Suppressor macrophage (primary cell): ENCODE results near the gene MFSD11.
"Not testable (repeated sequence)": the region's sequence is repeated elsewhere in the genome, so short reads cannot be mapped to it uniquely, and the experiment has no call there.

ENCODE experiments used
- DNase-seq, 4 experiments: peaks; one replicate each; pipeline ENCODE4 v3.0.0-alpha.2; 2020 to 2022
- total RNA-seq, 17 experiments: gene quantifications; one replicate each; lab custom pipeline; 2026; ENCODE audit warnings: mixed read lengths in 6 of 17, inconsistent platforms in 3 of 17; lab: John Stamatoyannopoulos, UW

The MFSD11 gene
- total RNA-seq = 19.1 to 48.1 (median 38.4) reads per million in 17 experiments

DNA sequence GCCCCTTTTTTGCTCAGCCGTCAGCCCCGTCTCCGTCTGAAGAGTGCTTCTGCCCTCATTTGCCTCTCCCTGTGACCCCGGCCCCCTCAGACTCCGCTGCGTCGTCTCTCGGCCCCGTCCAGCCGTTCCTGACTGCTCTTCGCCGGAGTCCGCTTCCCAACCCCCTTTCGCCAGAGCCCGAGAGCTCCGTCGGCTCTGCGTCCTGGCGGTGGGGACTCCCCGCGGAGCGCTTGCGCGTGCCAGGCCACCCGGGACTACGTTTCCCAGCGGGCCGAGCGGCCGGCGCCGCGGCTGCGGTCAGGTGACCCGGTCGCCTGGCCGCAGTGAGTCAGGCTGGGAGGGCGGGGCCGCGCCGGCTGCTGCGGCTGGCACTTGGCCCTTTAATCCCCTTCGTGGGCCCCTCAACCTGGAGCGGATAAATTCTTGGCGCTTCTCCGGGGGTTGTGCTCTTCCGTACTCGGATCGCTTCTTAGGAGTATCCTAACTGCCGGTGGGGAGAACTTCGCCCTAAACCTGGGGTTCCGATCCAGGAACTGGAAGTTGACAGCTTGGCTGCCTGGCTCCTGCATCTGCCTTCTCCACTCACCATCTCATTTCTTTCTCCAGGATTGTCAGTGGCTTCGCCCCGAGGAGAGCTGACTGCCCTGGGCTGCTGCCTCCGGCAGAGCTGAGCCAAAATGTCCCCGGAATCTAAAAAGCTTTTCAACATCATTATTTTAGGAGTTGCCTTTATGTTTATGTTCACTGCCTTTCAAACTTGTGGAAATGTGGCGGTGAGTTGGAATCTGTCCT lies at the start of gene MFSD11:
MFSD11 (plus strand) TSS at position 444 of the 792 bp plus-strand sequence; CDS start at position 678, 234 bp downstream.
- DNase-seq = peak; percentile 94 to 97 (median 96)

DNA sequence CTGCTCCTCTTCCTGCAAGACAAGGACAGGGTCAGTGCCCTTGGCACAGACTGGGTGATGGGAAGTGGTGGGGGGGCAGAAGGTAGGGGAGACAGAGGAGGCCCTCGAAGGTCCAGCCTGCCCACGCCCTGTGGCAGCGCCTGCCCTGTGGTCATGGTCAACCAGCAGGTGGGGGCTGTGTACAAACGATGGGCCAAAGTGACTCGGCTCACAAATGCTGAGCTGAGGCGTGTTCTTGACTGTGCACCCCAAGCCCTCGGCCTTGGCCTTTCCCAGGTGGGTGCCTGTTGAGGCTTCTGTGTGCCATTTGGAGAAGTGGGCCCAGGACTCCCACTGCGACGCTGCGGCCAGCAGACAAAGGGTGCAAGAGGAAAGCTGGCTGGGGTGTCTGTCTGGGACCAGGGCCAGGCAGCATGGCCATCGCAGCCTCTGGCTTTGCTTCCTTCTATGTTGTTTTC lies 49.7 kb upstream of the MFSD11 start:
- DNase-seq = no peak

DNA sequence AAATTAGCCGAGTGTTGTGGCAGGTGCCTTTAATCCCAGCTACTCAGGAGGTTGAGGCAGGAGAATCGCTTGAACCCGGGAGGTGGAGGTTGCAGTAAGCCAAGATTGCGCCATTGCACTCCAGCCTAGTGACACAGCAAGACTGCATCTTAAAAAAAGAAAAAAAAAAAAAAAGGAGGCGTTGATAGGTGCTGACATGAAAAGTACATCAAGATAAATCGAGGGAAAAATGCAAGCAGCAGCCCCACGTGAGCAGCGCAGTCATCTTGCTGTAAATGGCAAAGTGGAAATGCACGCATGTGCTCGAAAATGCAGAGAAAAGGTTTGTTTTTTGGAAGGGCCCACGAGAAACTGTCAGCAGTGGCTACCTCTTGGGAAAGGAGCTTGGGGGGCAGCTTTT lies 48.1 kb upstream of the MFSD11 start:
- no peak for DNase-seq

DNA sequence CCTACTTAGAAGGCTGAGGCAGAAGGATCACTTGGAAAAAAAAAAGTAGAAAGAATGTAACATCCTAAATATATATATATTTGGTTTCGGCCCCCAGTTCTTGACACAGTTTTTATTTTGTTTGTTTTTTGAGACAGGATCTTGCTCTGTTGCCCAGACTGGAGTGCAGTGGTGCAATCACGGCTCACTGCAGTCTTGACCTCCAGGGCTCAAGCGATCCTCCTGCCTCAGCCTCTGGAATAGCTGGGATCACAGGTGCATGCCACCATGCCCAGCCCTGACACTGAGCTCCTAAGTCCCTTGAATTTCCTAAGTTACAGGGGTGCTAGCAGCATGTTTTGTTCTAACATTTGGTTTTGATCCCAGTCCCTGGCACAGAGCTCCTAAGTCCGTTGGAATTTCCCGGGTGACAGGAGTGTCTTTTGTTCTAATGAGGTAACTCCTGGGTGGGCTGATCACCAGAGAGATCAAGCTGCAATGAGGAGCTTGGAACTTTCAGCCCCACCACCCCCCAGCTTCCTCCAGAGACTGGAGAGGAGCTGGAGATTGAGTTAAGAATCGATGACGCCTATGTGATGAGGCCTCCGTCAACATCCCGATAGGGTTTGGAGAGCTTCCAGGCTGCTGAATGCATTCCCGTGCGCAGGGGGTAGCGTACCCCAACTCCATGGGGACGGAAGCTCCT lies 47.2 kb upstream of the MFSD11 start:
- DNase-seq = no peak

DNA sequence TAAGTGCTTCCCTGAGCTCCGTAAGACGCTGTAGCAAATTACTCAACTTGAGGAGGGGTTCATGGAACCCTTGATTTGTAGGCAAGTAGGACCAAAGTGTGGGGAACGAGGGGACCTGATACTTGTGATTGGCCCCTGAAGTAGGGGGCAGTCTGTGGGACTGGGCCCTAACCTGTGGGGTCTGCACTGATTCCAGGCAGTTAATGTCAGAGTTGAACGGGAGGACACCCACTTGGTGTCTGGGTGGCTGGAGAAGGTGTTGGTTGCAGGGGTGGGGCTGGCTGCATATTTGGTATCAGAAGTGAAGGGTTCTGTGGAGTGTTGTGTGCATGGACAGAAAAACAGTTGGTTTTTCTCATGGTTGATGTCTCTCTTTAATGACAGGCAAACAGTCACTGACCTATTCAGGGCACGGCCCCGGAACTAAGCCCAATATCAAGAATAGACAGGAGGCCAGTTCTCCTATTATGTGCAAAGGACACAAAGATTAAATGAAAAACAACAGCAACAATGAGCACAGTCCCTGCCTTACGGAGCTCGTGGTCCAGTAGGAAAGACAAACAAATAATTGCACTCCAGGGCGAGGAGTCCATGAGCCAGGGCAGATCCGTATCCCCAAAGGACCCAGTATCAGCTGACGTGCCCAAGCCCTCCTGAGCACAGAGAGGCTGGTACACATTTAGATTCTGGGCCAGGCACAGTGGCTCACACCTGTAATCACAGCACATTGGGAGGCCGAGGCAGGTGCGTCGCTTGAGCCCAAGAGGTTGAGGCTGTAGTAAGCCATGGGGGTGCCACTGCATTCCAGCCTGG lies 46.3 kb upstream of the MFSD11 start:
- no peak for DNase-seq

DNA sequence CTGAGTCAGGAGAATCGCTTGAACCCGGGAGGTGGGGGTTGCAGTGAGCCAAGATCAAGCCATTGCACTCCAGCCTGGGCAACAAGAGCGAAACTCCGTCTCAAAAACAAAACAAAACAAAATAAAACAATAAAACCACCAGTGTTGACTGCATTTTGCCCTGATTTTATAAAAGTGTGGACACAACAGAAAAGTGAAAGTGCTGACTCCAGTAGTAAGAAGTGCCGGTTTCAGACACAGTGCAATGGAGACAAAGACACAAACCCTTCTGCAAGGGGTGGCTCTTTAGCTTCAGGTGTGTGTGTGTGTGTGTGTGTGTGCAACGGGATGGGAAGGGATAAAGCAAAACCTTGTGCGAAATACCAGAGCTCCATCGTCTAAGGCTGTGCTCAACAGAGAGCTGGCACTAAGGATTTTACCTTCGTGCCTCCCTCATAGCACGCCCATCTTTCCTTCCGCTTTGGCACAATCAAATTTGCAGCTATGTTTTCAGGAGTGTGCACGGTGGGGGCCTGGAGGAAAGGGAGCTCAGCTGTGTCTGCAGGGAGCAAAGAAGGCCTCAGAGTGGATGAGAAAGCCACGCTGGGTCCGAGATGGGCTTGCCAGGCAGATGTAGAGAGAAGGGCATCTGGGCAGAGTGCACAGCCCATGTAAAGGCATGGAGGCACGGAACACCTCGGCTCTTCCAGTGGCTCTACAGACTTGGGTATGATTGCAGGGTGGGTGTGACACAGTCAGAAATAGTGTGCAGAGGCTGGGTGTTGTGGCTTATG lies 42.7 kb upstream of the MFSD11 start:
- no peak for DNase-seq

DNA sequence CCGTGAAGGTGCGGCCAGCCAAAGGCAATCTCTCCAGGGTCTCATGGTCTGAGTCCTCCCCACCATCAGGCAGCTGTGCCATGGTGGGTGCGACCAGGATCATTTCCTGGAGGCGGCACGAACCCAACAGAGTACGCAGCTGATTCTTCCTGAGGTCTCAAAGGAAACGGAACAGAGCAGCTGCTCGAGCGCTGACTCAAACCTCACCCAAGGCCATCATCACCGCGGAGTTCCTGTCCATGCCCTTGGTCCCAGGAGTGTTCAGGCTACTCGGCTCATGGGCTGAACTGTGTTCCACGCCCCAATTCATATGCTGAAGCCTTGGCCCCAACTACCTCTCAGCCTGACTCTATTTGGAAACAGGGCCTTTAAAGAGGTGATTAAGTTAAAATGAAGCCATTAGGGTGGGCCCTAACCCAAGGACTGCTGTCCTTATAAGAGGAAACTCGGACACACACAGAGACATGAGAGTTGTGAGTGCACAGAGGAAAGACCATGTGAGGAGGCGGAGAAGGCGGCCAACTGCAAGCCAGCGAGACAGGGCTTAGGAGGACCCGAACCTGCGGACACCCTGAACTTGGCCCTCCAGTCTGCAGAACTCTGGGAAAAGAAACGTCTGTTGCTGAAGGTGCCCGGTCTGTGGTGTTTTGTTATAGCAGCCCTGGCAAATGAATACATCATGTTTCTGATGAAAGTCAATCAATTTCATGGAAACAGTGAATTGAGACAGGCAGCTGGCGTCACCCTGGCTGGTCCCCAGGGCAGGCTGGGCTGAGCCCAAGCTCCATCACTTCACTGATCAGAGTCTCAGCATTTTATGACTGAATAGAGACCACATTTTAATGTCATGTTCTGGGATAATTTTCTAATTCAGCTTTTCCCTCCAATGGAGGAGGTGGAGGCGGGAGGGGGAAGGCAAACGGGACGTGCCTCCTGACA lies 40.9 kb upstream of the MFSD11 start:
- peak in 1 of 4 experiments; percentile 12 for DNase-seq

DNA sequence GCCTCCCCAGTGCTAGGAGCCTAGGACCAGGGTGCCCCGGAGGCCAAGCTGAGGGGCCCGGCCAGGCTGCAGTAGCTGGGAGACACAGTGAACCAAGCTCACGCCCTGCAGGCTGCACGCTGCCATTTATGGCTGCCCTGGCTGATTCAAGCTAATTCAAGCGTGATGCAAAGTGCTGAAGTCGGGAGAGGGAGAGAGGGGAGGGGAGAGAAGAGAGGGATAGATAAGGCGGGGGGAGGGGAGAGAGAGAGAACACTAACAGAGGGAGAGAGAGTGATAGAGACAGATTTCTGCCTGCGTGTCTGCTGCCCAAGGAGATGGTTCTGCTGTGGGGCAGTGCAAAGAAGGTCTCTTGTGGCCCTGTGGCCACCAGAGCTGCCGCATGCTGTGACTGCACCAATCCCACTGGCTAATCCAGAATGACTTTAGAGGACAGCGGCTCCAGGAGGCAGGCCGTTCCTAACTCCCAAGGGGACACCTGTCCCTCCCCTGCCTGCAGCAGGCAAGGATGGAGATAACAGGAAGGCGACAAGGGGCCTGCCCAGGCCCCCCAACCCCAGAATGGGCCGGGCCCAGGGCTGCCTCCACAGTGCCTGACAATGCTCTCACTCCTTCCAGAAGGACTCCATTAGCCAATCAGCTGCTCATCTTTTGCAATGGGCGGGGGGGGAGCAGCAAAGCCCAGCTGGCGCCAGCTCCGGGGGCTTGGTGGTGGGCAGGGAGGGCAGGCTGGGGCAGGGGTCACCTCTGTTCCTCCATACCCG lies 40.0 kb upstream of the MFSD11 start:
- DNase-seq = no peak

DNA sequence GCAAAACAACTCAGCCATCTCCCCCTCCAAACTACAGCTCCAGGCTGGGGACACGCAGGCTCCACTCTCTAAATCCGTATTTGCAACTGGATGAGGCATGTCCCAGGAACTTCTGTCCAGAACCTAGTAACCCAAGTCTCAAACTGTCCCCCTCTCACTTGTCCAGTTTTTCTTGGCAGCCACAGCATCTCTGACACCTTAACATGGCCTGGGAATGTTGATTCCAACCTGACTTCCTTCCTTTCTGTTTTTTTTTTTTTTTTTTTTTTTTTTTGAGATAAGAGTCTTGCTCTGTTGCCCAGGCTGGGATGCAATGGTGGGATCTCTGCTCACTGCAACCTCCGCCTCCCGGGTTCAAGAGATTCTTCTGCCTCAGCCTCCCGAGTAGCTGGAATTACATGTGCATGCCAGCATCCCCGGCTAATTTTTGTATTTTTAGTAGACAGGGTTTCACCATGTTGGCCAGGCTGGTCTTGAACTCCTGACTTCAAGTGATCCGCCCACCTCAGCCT lies 39.4 kb upstream of the MFSD11 start:
- not testable (repeated sequence) for DNase-seq

DNA sequence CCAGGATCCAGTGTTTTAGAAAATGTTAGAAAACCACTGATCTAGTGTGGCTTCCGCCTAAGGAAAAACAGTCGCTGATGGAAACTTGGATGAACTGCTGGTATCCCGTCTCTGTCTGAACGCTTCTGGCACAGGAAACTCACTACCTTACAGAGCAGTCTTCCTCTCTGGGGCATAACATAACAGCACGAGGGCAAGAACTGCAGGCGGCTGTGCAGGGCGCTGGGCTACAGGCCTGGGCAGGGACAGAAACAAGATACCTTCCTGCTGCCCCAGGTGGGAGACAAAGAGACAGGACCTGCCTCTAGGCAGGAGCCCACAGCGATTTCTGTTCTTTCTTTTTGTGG lies 37.7 kb upstream of the MFSD11 start:
- DNase-seq = no peak

DNA sequence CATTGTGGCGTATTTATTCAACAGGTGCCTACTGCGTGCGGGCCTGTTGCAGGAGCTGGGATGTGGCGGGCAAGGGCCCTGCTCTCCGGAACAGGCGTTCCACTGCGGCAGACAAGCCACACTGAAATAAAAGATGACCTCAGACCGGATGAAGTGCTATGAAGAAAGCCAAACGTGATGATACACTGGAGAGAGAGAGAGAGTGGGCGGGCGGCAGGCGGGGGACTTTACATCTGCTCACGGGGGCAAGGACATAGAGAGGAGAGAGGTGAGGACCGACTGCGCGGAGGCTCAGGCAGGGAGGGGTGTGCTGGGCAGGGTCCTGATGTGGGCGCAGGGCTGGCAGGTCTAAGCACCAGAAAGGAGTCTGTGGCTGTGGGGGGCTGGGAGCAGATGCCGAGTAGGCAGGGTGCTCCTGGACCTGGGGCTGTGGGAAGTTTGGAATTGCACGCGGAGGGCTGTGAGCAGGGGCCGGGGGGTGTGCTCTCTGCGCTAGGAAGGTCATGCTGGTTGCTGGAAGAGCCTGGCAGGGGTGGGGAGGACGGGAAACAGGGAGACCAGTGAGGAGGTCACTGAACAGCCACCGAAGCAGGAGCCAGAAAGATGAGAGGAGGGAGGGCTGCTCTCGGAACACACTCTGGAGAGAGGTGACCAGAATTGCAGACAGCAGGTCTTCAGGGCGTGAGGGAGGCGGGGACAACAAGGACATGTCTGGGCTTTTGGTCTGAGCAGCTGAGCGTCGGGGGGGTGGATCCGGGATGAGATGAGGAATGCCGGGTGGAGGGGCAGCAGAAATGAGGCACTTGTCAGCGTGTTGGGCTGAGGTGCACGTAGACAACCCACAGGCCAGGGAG lies 37.1 kb upstream of the MFSD11 start:
- DNase-seq = no peak

DNA sequence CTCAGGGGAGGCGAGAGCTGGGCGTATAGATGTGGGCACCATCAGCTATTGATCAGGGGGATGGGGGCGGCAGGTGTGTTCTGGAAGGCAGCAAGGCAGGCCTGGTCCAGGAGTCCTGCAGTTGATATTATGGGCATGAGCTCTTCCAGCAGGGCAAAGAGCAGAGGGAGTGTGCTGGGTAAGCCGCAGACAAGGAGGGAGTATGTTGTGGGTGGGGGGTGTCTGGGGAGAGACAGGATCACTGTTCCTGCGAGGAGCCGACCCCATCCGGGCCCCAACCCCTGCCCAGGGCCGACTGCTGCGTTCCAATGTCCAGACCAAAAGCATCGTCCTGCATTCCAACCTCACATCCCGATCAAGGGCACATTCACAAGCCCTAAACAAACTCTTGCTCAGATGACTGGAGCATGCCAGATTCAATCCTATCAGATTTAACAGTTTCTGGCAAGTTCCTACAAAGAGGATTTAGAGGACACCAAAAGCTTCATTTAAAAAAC lies 36.4 kb upstream of the MFSD11 start:
- DNase-seq = no peak

DNA sequence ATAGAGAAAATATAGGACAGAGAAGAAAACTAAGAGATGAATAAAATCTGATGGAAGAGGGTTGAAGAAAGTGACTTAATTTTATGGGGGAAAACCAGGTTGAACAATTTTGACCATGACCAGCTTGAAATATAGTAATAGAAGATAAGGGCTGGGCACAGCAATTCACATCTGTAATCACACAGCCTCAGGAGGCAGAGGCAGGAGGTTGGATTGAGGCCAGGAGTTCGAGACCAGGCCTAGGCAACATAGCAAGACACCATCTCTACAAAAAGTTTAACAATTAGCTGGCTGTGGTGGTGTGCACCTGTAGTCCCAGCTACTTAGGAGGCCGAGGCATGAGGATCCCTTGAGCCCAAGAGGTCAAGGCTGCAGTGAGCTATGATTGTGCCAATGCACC lies 35.8 kb upstream of the MFSD11 start:
- DNase-seq = no peak

DNA sequence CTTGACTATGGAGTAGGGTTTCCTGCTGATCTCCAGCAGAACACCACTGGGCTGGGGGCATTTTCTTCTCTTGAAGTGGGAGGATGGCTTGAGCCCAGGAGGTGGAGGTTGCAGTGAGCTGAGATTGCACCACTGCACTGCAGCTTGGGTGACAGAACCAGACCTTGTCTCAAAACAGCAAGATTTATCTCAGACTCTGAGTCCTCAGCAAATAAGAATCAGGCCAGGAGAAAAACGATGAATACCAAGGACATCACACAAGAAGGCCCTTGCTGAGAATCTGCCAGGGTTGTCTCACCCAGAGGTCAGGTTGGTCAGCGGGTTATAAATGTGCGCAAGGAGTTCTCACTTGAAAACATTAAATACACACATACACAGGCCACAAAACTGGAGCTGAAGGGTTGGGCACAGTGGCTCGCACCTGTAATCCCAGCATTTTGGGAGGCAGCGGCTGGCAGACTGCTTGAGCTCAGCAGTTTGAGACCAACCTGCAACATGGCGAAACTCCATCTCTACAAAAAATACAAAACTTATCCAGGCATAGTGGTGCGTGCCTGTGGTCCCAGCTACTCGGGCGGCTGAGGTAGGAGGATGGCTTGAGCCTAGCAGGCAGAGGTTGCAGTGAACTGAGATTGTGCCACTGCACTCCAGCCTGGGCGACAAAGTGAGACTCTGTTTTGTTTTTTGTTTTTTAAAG lies 34.8 kb upstream of the MFSD11 start:
- DNase-seq = no peak

DNA sequence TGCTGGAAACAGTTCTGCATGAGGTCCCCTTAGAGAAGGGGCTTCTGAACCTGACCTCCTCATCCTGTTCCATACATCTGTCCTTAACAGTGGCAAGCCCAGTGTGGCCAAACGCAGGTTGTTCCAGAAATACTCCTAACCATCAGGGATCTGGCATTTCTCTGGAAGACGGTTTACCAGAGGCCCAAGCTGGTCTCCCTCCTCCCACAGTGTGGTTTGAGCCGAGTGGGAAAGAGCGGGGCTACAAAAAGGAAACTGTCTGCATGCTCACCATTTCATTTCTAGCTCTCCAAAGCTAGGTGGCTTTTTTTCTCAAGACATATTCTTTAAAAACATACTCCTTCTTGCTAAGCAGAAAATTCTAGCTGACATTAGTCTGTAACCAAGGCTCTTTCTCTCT lies 33.1 kb upstream of the MFSD11 start:
- no peak for DNase-seq

DNA sequence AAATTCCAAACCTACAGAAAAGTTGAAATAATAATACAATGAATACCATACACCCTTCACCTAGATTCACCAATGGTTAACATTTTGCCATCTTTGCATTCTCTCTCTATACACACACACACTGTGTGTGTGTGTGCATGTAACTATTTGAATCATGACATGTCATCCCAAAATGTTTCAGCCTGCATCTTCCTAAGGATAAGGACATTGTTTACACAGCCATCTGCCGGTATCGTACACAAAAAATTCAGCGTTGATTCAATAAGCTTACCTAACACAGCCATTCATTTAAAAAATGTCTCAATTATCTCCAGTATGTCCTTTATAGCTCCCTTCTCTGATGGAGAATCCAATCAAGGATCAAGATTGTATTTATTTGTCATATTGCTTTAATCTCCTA lies 31.1 kb upstream of the MFSD11 start:
- DNase-seq = no peak

DNA sequence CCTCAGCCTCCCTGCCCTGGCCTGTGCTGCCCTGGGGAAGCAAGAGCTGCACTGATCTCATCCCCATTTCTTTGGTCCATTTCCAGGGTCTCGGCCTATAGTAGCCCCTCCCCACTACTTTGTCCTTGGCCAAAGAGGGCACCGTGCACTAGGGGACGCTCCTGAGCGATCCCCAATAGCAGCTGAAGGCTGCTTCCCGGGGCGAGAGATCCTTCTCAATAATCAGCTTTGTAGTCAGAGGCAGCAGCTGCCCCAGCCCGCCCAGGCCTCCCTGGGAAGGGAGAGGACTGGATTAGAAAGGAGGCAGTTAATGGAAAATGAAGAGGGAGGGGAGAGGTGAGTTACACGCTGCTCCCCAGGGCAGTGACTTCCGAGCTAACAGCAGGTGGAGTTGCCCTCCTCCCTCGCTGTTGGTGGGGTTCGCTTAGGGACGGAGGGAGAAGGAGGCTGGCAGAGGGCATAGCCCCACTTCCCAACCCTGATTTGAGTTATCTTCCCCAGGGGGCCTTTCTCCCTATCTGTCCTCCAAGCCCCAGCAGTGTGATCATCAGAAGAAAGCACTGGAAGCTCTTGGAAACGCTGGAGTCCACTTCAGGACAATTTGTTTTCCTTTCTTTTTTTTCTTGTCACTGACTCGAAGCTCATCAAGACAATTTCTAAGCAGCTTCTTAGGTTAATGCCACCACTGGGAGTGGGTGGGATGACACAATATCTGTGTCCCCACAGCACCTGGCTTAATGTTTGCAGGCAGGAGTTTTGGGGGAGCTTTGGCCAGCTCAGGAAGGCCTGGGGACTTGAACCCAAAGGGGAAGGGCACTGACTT lies 29.7 kb upstream of the MFSD11 start:
- DNase-seq = no peak
